Measurements from ENCODE around the gene HAS3.

Gene HAS3

GRCh38 chr16:69157196-69157595 lies 51.7 kb downstream of the HAS3 start:
- no peak for DNase-seq

GRCh38 chr16:69160192-69160591 lies 54.7 kb downstream of the HAS3 start:
- DNase-seq, result no peak

GRCh38 chr16:69165584-69165983 lies 60.1 kb downstream of the HAS3 start:
- no peak for DNase-seq

- DNase-seq, result peak; percentile 63
These were observed 60.9 kb downstream of the HAS3 start for GRCh38 chr16:69166221-69166833.

GRCh38 chr16:69166946-69167930 lies 61.8 kb downstream of the HAS3 start:
- no peak for DNase-seq
